Measurements from ENCODE around the gene ZMYM4. TPM values are rescaled to one million over a fixed set of nuclear protein-coding genes. Genes with fewer than 3 reads are reported as not detected.
"Not testable (repeated sequence)": the region's sequence is repeated elsewhere in the genome, so short reads cannot be mapped to it uniquely, and the experiment has no call there.

Gene ZMYM4
- total RNA-seq, 3 donors from 2014 or later = 47.2 to 71.1 (median 47.8) TPM

DNA sequence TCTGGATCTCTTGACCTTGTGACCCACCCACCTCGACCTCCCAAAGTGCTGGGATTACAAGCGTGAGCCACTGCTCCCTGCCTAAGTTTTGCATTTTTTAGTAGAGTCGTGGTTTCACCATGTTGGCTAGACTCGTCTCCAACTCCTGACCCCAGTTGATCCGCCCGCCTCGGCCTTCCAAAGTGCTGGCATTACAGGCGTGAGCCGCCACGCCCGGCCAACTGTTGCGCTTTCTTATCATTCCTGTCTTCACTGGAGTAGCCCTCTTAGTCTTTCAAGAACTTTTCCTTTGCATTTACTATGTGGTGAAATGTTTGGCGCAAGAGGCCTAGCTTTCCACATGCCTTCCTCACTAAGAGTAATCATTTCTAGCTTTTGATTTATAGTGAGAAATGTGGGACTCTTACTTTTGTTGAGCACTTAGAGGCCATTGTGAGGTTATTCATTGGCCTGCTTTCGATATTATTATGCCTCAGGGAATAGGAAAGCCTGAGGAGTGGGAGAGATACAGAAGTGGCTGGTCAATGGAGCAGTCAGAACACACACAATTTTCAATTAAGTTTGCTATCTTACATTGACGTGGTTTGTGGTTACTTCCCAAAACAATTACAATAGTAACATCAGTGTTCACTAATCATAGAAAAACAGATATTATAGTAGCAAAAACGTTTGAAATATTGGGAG lies 111.0 kb downstream of the ZMYM4 start:
- Histone ChIP-seq H3K9me3 (no peaks in the 10 kb centered on the region), H3K4me3 (no peak overlapping the region), H3K27ac (no peak overlapping the region), H3K36me3 (no peaks in the 10 kb centered on the region), H3K27me3 (no peaks in the 10 kb centered on the region), H3K4me1 (no peaks in the 10 kb centered on the region)
- no peak for DNase-seq (ENCODE audit: low spot score in 2 of 2)
- intact Hi-C loops (cut with DNase I; ENCODE audit: low total_unique reads) = no loop called here
- TF ChIP-seq POLR2AphosphoS5 (IDR thresholded peaks at IDR 0.05) = no peak
- TF ChIP-seq, protein P1, sequence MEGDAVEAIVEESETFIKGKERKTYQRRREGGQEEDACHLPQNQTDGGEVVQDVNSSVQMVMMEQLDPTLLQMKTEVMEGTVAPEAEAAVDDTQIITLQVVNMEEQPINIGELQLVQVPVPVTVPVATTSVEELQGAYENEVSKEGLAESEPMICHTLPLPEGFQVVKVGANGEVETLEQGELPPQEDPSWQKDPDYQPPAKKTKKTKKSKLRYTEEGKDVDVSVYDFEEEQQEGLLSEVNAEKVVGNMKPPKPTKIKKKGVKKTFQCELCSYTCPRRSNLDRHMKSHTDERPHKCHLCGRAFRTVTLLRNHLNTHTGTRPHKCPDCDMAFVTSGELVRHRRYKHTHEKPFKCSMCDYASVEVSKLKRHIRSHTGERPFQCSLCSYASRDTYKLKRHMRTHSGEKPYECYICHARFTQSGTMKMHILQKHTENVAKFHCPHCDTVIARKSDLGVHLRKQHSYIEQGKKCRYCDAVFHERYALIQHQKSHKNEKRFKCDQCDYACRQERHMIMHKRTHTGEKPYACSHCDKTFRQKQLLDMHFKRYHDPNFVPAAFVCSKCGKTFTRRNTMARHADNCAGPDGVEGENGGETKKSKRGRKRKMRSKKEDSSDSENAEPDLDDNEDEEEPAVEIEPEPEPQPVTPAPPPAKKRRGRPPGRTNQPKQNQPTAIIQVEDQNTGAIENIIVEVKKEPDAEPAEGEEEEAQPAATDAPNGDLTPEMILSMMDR (IDR thresholded peaks at IDR 0.05) = no peak
- TF ChIP-seq POLR2A (IDR thresholded peaks at IDR 0.05) = no peak

DNA sequence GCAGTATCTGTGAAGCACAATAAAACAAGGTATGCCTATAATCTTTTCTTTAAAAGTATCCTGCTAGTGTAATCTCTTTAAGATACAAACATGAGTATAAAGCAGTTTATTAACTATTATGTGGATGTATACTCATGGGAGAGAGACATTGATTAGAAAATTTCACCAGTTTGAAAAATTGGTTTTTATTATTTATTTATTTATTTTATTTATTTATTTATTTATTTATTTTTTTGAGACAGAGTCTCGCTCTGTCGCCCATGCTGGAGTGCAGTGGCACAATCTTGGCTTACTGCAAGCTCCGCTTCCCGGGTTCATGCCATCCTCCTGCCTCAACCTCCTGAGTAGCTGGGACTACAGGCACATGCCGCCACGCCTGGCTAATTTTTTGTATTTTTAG lies 111.6 kb downstream of the ZMYM4 start:
- H3K4me3 ChIP-seq; H3K9me3 ChIP-seq; intact Hi-C loops (cut with DNase I; ENCODE audit: low total_unique reads); H3K27ac ChIP-seq; H3K27me3 ChIP-seq; H3K36me3 ChIP-seq; H3K4me1 ChIP-seq; DNase-seq (ENCODE audit: low spot score in 2 of 2): not testable (repeated sequence)

DNA sequence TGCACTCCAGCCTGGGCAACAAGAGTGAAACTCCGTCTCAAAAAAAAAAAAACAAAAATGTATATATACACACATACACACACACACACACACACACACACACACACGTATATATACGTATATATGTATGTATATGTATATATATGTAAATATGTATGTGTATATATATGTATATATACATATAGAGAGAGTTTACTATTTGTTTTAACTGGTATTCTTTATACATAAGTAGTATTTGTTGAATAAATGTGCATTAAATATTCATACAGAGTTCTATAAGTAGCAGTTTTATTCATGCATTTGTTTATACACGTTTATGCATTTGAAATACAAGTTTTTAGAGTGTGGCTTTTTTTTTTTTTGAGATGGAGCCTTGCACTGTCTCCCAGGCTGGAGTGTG lies 113.6 kb downstream of the ZMYM4 start:
- no peaks in the 10 kb centered on the region for H3K4me1 ChIP-seq
- intact Hi-C loops (cut with DNase I; ENCODE audit: low total_unique reads) = no loop called here

DNA sequence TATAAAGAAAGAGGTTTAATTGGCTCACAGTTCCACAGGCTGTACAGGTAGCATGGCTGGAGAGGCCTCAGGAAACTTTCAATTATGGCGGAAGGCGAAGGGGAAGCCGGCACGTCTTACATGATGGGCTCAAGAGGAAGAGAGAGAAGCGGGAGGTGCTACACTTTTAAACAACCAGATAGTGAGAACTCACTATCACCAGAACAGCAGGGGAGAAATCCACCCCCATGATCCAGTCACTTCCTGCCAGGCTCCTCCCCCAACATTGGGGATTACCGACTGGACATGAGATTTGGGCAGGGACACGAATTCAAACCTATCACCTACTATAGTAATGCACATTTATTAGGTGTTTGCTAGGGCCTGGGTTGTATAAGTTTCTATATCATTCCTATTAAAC lies 117.8 kb downstream of the ZMYM4 start:
- DNase-seq (ENCODE audit: low spot score in 2 of 2) = no peak

More for the DNA sequence above, 113.6 kb downstream of the ZMYM4 start:
- Histone ChIP-seq H3K27me3 (no peaks in the 10 kb centered on the region), H3K4me3 (no peak overlapping the region), H3K36me3 (no peaks in the 10 kb centered on the region), H3K9me3 (no peaks in the 10 kb centered on the region), H3K27ac (no peak overlapping the region)
- no peak for DNase-seq (ENCODE audit: low spot score in 2 of 2)
- no peak for TF ChIP-seq POLR2A (IDR thresholded peaks at IDR 0.05)
- TF ChIP-seq, protein P1 (IDR thresholded peaks at IDR 0.05) = no peak
- no peak for TF ChIP-seq POLR2AphosphoS5 (IDR thresholded peaks at IDR 0.05)

DNA sequence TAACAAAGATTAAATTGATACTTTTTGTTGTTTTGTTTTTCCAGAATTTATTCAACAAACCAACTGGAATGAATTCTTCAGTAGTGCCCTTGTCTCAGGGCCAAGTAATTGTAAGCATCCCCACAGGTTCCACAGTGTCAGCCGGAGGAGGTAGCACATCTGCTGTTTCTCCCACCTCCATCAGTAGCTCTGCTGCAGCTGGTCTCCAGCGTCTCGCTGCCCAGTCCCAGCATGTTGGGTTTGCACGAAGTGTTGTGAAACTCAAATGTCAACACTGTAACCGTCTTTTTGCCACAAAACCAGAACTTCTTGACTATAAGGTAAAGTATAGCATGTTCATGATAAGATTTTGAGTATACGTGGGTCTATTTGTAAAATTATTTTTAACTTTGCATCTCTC lies 118.5 kb downstream of the ZMYM4 start:
- no peak for DNase-seq (ENCODE audit: low spot score in 2 of 2)
- Histone ChIP-seq H3K27me3 (no peaks in the 10 kb centered on the region), H3K27ac (no peak overlapping the region), H3K9me3 (no peaks in the 10 kb centered on the region), H3K4me1 (no peaks in the 10 kb centered on the region), H3K36me3 (no peaks in the 10 kb centered on the region), H3K4me3 (no peak overlapping the region)
- intact Hi-C loops (cut with DNase I; ENCODE audit: low total_unique reads) = no loop called here
- TF ChIP-seq POLR2AphosphoS5 (IDR thresholded peaks at IDR 0.05) (no peak), POLR2A (IDR thresholded peaks at IDR 0.05) (no peak)
- TF ChIP-seq, protein P1 (IDR thresholded peaks at IDR 0.05) = no peak

More for the DNA sequence above, 117.8 kb downstream of the ZMYM4 start:
- no peaks in the 10 kb centered on the region for H3K4me1 ChIP-seq
- intact Hi-C loops (cut with DNase I; ENCODE audit: low total_unique reads) = no loop called here
- H3K9me3 ChIP-seq = no peaks in the 10 kb centered on the region
- no peak for TF ChIP-seq POLR2A (IDR thresholded peaks at IDR 0.05)
- no peak for TF ChIP-seq POLR2AphosphoS5 (IDR thresholded peaks at IDR 0.05)
- TF ChIP-seq, protein P1 (IDR thresholded peaks at IDR 0.05) = no peak
- no peak overlapping the region for H3K4me3 ChIP-seq
- H3K27me3 ChIP-seq = no peaks in the 10 kb centered on the region
- H3K36me3 ChIP-seq = no peaks in the 10 kb centered on the region
- no peak overlapping the region for H3K27ac ChIP-seq

All from breast epithelium (tissue), 4 donors.